Measurements from ENCODE around the gene PDE1A.

DNA sequence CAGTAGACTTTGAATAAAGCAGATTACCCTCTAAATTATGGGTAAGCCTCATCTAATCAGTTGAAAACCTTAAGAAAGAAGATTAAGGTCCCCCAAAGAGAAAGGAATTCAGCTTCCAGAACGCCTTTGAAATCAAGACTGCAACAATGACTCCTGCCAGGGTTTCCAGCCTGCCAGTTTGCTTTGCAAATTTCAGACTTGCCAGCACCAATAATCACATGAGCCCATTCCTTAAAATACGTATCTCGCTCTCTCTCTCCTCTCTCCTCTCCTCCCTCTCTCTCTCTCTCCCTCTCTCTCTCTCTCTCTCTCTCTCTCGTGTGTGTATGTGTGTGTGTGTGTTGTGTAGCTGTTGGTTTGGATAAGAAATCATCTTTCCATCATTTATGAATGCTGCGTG is 184.2 kb downstream of the PDE1A start:
- TF ChIP-seq POLR2A (IDR thresholded peaks at IDR 0.05) (no peak), POLR2AphosphoS5 (IDR thresholded peaks at IDR 0.05) (no peak)
- TF ChIP-seq, protein P1, sequence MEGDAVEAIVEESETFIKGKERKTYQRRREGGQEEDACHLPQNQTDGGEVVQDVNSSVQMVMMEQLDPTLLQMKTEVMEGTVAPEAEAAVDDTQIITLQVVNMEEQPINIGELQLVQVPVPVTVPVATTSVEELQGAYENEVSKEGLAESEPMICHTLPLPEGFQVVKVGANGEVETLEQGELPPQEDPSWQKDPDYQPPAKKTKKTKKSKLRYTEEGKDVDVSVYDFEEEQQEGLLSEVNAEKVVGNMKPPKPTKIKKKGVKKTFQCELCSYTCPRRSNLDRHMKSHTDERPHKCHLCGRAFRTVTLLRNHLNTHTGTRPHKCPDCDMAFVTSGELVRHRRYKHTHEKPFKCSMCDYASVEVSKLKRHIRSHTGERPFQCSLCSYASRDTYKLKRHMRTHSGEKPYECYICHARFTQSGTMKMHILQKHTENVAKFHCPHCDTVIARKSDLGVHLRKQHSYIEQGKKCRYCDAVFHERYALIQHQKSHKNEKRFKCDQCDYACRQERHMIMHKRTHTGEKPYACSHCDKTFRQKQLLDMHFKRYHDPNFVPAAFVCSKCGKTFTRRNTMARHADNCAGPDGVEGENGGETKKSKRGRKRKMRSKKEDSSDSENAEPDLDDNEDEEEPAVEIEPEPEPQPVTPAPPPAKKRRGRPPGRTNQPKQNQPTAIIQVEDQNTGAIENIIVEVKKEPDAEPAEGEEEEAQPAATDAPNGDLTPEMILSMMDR (IDR thresholded peaks at IDR 0.05): no peak

Measured in prostate gland (tissue), 2 donors.